CD14-positive monocyte (primary cell): ENCODE data around the gene SAMD14. TPM values are rescaled to one million over a fixed set of nuclear protein-coding genes. Genes with fewer than 3 reads are reported as not detected.
A peak's percentile ranks its signal among the peaks of the same experiment; 100 is the strongest.

ENCODE experiments used
- DNase-seq, 3 donors: peaks; one replicate each; pipeline ENCODE4 v3.0.0-alpha.2; 2011 to 2022
- H2AFZ ChIP-seq: 2 replicates; pipeline ENCODE4 v1.6.0; 2012; ENCODE audit warnings: mild to moderate bottlenecking, low read depth, low read length, inconsistent platforms; ENCODE audit not compliant: insufficient read depth, poor library complexity, severe bottlenecking
- H3K27ac ChIP-seq, 2 donors: 1 replicate in 1 of 2; 2 replicates in 1 of 2; pipeline ENCODE4 v1.5.1; 2012 to 2013; ENCODE audit warnings: low read length in 2 of 2, control low read depth in 1 of 2, inconsistent platforms in 1 of 2, low read depth in 1 of 2, mild to moderate bottlenecking in 1 of 2
- H3K27me3 ChIP-seq, 2 donors: one replicate each; pipeline versions ENCODE4 v1.6.0 to v1.6.1; 2011 to 2013; ENCODE audit warnings: low read length in 2 of 2; ENCODE audit not compliant: control insufficient read depth in 2 of 2, insufficient read depth in 2 of 2
- H3K36me3 ChIP-seq, 2 donors: replicated peaks in 1 of 2; 1 replicate in 1 of 2; 2 replicates in 1 of 2; pipeline versions ENCODE4 v1.5.1 to v1.6.1; 2012 to 2013; ENCODE audit warnings: low read length in 2 of 2, control low read depth in 1 of 2, inconsistent platforms in 1 of 2, mild to moderate bottlenecking in 1 of 2; ENCODE audit not compliant: insufficient read depth in 2 of 2, control insufficient read depth in 1 of 2
- H3K4me1 ChIP-seq, 2 donors: 1 replicate in 1 of 2; 2 replicates in 1 of 2; pipeline versions ENCODE4 v1.5.1 to v1.6.1; 2012 to 2013; ENCODE audit warnings: low read length in 2 of 2, control low read depth in 1 of 2, inconsistent platforms in 1 of 2, mild to moderate bottlenecking in 1 of 2, moderate library complexity in 1 of 2; ENCODE audit not compliant: insufficient read depth in 2 of 2, control insufficient read depth in 1 of 2
- H3K4me2 ChIP-seq: replicated peaks from 2 replicates; pipeline ENCODE3; 2012; ENCODE audit warnings: low read length, moderate library complexity, mild to moderate bottlenecking; ENCODE audit not compliant: poor library complexity, severe bottlenecking; ENCODE audit errors: extremely low read depth
- H3K4me3 ChIP-seq, 3 experiments: fragments of 200-600 bp in 1 of 3; sonication (generic) in 1 of 3; replicated peaks in 1 of 3; 1 replicate in 2 of 3; 2 replicates in 1 of 3; pipeline ENCODE4 v1.5.1; 2011 to 2013; ENCODE audit warnings: low read length in 3 of 3, mild to moderate bottlenecking in 3 of 3, control low read depth in 2 of 3, low read depth in 2 of 3, inconsistent platforms in 1 of 3, moderate library complexity in 1 of 3
- H3K79me2 ChIP-seq: 2 replicates; pipeline ENCODE4 v1.6.0; 2012; ENCODE audit warnings: mild to moderate bottlenecking, control low read depth, inconsistent platforms, low read length, moderate library complexity; ENCODE audit not compliant: insufficient read depth
- H3K9ac ChIP-seq: 2 replicates; pipeline ENCODE4 v1.6.0; 2017; ENCODE audit warnings: low read length, mild to moderate bottlenecking; ENCODE audit not compliant: insufficient read depth, poor library complexity, severe bottlenecking
- H3K9me3 ChIP-seq, 2 donors: replicated peaks in 1 of 2; 1 replicate in 1 of 2; 2 replicates in 1 of 2; pipeline versions ENCODE4 v1.5.1 to v1.6.1; 2012 to 2013; ENCODE audit warnings: low read length in 2 of 2, control low read depth in 1 of 2; ENCODE audit not compliant: control insufficient read depth in 1 of 2, insufficient read depth in 1 of 2
- H4K20me1 ChIP-seq: 2 replicates; pipeline ENCODE4 v1.6.0; 2012; ENCODE audit warnings: mild to moderate bottlenecking, low read length, control low read depth, moderate library complexity; ENCODE audit not compliant: insufficient read depth
- H3K27ac Mint-ChIP-seq, 7 donors: one replicate each; pipeline ENCODE4 v1.8.0; 2020; ENCODE audit warnings: mild to moderate bottlenecking in 7 of 7, mixed read lengths in 7 of 7, moderate library complexity in 6 of 7, inconsistent platforms in 2 of 7
- H3K27me3 Mint-ChIP-seq, 3 donors: one replicate each; pipeline ENCODE4 v1.8.0; 2021 to 2022; ENCODE audit warnings: low read depth in 3 of 3, mild to moderate bottlenecking in 3 of 3, mixed read lengths in 3 of 3, moderate library complexity in 3 of 3, inconsistent platforms in 1 of 3
- H3K36me3 Mint-ChIP-seq, 2 donors: one replicate each; pipeline ENCODE4 v1.8.0; 2020; ENCODE audit warnings: mixed read lengths in 2 of 2, inconsistent platforms in 1 of 2, mild to moderate bottlenecking in 1 of 2
- H3K4me1 Mint-ChIP-seq: one replicate; pipeline ENCODE4 v1.8.0; 2020; ENCODE audit warnings: mild to moderate bottlenecking, mixed read lengths
- H3K4me3 Mint-ChIP-seq, 2 donors: one replicate each; pipeline ENCODE4 v1.8.0; 2020; ENCODE audit warnings: mild to moderate bottlenecking in 2 of 2, mixed read lengths in 2 of 2, moderate library complexity in 1 of 2
- H3K9me3 Mint-ChIP-seq, 7 donors: one replicate each; pipeline ENCODE4 v1.8.0; 2020 to 2022; ENCODE audit warnings: mixed read lengths in 7 of 7, mild to moderate bottlenecking in 6 of 7, moderate library complexity in 6 of 7, inconsistent platforms in 2 of 7
- CTCF ChIP-seq: fragments of 200-600 bp; IDR thresholded peaks from one replicate; pipeline ENCODE4 v1.8.0; 2022; ENCODE audit warnings: antibody characterized with exemption, mild to moderate bottlenecking
- WGBS: methylation state at CpG from one replicate; pipeline ENCODE4 v1.1.5; 2013; ENCODE audit warnings: missing lambda C conversion rate; ENCODE audit not compliant: insufficient coverage; 5-methylcytosine and 5-hydroxymethylcytosine counted together
- intact Hi-C, 2 donors: fragments of 100-400 bp; cut with micrococcal nuclease; formaldehyde crosslinking; loops; one replicate each; pipeline versions ENCODE4 v1.15.0 to v1.15.1; 2023
- polyA plus RNA-seq, 3 donors: library from polyadenylated mRNA; depleted of rRNA in 1 of 3; unstranded in 2 of 3; stranded (reverse) in 1 of 3; fragments of 300-500 nt in 2 of 3; fragments of >200 nt in 1 of 3; fragmentation: Illumina TruSeq in 2 of 3; gene quantifications; 1 replicate in 2 of 3; 2 replicates in 1 of 3; pipeline ENCODE4 v1.2.3, GENCODE V29; 2012 to 2021

SAMD14 gene
- polyA plus RNA-seq, 3 donors: 0.09 TPM; not detected in 2

GRCh38 chr17:50163843-50164696 is 34.1 kb upstream of the SAMD14 start:
- Histone ChIP-seq H3K4me1 (peaks cover 19 to 27% of the 10 kb centered on the region in 2 donors), H3K9ac (no peak overlapping the region), H3K36me3 (no peaks in the 10 kb centered on the region), H4K20me1 (peaks cover 4% of the 10 kb centered on the region), H3K4me2 (no peak overlapping the region), H3K79me2 (no peaks in the 10 kb centered on the region), H2AFZ (no peak overlapping the region), H3K27me3 (peaks cover 4 to 12% of the 10 kb centered on the region in 2 donors), H3K9me3 (no peaks in the 10 kb centered on the region), H3K4me3 (no peak overlapping the region), H3K27ac (no peak overlapping the region)
- H3K27me3 Mint-ChIP-seq: peaks cover 11 to 36% (median 17%) of the 10 kb centered on the region in 3 donors
- peaks cover 0 to 4% (median 0%) of the 10 kb centered on the region in 7 donors for H3K9me3 Mint-ChIP-seq
- 72% methylated on average over 5 of the region's 11 CpGs for WGBS
- no peaks in the 10 kb centered on the region for H3K36me3 Mint-ChIP-seq
- peaks cover 31% of the 10 kb centered on the region for H3K4me1 Mint-ChIP-seq
- peak in 1 of 3 donors; percentile 34 for DNase-seq
- TF ChIP-seq CTCF: no peak
- no peak overlapping the region for H3K4me3 Mint-ChIP-seq
- H3K27ac Mint-ChIP-seq: peak overlapping the region in 1 of 7 donors; percentile 62
- intact Hi-C loops: loop anchor here in 1 of 2 donors (5.0 kb wide), 1 partner anchor 33 kb away; no protein-coding TSS in a partner anchor

GRCh38 chr17:50162466-50163254 is 32.7 kb upstream of the SAMD14 start:
- Histone ChIP-seq H2AFZ (no peak overlapping the region), H3K27ac (no peak overlapping the region), H3K4me1 (peaks cover 16 to 23% of the 10 kb centered on the region in 2 donors), H3K27me3 (peaks cover 4 to 9% of the 10 kb centered on the region in 2 donors), H3K9ac (no peak overlapping the region), H3K36me3 (no peaks in the 10 kb centered on the region), H3K9me3 (no peaks in the 10 kb centered on the region), H3K4me2 (no peak overlapping the region), H3K79me2 (no peaks in the 10 kb centered on the region), H3K4me3 (no peak overlapping the region), H4K20me1 (peaks cover 4% of the 10 kb centered on the region)
- H3K4me1 Mint-ChIP-seq: peaks cover 26% of the 10 kb centered on the region
- WGBS: 97% methylated on average over 3 of the region's 8 CpGs
- H3K36me3 Mint-ChIP-seq: no peaks in the 10 kb centered on the region
- H3K27ac Mint-ChIP-seq: no peak overlapping the region
- H3K4me3 Mint-ChIP-seq: peak overlapping the region in 1 of 2 donors; percentile 35
- intact Hi-C loops: loop anchor here in 1 of 2 donors (5.0 kb wide), 1 partner anchor 35 kb away; no protein-coding TSS in a partner anchor
- DNase-seq: no peak
- TF ChIP-seq CTCF: no peak
- peaks cover 10 to 33% (median 17%) of the 10 kb centered on the region in 3 donors for H3K27me3 Mint-ChIP-seq
- peaks cover 0 to 4% (median 0%) of the 10 kb centered on the region in 7 donors for H3K9me3 Mint-ChIP-seq
